ENCODE data around the gene DNASE2B. TPM values are rescaled to one million over a fixed set of nuclear protein-coding genes. Genes with fewer than 3 reads are reported as not detected.
"Not testable (repeated sequence)": the region's sequence is repeated elsewhere in the genome, so short reads cannot be mapped to it uniquely, and the experiment has no call there.

The DNASE2B gene
- polyA plus RNA-seq, 1 donor from 2014 or later = 27.9 TPM

DNA sequence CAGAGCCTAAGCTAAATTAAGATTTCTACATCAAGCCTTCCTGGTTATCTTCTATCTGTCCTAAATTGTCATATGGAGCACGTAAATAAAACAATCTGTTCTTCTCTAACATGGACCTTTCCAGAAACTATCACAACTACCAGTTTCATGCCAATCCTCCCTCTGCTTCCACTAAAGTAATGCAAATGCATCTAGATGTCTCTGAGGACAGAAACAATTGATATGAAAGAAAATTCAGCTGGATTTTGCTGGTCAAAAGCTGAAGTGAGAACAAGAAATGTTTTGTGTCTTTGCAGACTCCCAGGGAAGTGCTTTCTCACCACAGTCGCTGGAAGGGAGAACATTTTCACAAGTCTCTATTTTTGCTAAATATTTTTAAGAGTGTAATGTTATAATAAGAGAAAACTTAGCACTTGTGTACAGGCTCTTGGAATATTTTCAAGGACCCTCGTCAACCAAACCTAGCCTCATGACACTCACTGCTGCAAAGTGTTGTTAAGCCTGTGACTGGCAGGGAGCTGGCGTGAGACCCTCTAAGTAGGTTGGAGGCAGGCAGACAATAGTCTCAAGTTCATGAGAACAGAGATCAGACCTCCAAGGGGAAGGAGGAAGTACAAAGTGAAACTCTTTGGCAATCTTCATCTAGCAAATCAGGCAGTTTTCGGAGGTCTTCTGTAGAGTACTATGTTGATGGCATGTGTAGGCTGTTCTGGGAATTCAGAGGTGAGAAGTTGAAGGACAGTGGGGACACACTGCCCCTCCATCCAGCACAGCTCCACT lies 38.8 kb downstream of the DNASE2B start:
- no peak overlapping the region for H3K9ac ChIP-seq (ENCODE audit: low read length)
- no peak overlapping the region for H3K4me3 ChIP-seq (ENCODE audit: low read length)

DNA sequence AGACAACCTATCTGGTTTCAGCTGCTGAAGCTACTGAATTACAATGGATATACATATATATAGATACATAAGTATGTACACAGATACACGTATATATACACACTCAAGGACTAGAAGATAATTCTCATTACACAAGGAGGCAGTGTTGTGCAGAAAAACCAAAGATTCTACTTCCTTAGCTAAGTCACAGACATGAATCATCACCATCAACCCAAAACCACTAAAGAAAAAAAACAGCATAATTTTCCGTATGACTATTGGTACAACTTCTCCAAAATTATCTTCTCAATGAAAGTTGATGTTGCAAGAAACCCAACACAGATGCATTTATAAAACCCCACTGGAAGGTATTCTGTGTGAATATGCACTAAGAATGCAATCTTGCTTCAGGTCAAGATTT lies 44.0 kb downstream of the DNASE2B start:
- H3K9ac ChIP-seq (ENCODE audit: low read length) = no peak overlapping the region

More for the DNA sequence above, 38.8 kb downstream of the DNASE2B start:
- no peak for TF ChIP-seq RAD21 (conservative IDR thresholded peaks at IDR 0.05)
- TF ChIP-seq EZH2 (IDR thresholded peaks at IDR 0.05; ENCODE audit: borderline replicate concordance, insufficient read depth, low read length, poor library complexity, severe bottlenecking) = no peak
- no peak for TF ChIP-seq SMC3 (conservative IDR thresholded peaks at IDR 0.05; ENCODE audit: poor library complexity)
- TF ChIP-seq EP300 (conservative IDR thresholded peaks at IDR 0.05; ENCODE audit: poor library complexity, severe bottlenecking) = no peak
- TF ChIP-seq, protein P1, sequence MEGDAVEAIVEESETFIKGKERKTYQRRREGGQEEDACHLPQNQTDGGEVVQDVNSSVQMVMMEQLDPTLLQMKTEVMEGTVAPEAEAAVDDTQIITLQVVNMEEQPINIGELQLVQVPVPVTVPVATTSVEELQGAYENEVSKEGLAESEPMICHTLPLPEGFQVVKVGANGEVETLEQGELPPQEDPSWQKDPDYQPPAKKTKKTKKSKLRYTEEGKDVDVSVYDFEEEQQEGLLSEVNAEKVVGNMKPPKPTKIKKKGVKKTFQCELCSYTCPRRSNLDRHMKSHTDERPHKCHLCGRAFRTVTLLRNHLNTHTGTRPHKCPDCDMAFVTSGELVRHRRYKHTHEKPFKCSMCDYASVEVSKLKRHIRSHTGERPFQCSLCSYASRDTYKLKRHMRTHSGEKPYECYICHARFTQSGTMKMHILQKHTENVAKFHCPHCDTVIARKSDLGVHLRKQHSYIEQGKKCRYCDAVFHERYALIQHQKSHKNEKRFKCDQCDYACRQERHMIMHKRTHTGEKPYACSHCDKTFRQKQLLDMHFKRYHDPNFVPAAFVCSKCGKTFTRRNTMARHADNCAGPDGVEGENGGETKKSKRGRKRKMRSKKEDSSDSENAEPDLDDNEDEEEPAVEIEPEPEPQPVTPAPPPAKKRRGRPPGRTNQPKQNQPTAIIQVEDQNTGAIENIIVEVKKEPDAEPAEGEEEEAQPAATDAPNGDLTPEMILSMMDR (IDR thresholded peaks at IDR 0.05; ENCODE audit: poor library complexity, severe bottlenecking) = no peak
- no peak for TF ChIP-seq TAF1 (IDR thresholded peaks at IDR 0.05; ENCODE audit: low read depth)
- no peak for TF ChIP-seq POLR2AphosphoS5 (IDR thresholded peaks at IDR 0.05)
- no peak for TF ChIP-seq MXI1 (conservative IDR thresholded peaks at IDR 0.05; ENCODE audit: poor library complexity, severe bottlenecking)
- TF ChIP-seq, protein P2, sequence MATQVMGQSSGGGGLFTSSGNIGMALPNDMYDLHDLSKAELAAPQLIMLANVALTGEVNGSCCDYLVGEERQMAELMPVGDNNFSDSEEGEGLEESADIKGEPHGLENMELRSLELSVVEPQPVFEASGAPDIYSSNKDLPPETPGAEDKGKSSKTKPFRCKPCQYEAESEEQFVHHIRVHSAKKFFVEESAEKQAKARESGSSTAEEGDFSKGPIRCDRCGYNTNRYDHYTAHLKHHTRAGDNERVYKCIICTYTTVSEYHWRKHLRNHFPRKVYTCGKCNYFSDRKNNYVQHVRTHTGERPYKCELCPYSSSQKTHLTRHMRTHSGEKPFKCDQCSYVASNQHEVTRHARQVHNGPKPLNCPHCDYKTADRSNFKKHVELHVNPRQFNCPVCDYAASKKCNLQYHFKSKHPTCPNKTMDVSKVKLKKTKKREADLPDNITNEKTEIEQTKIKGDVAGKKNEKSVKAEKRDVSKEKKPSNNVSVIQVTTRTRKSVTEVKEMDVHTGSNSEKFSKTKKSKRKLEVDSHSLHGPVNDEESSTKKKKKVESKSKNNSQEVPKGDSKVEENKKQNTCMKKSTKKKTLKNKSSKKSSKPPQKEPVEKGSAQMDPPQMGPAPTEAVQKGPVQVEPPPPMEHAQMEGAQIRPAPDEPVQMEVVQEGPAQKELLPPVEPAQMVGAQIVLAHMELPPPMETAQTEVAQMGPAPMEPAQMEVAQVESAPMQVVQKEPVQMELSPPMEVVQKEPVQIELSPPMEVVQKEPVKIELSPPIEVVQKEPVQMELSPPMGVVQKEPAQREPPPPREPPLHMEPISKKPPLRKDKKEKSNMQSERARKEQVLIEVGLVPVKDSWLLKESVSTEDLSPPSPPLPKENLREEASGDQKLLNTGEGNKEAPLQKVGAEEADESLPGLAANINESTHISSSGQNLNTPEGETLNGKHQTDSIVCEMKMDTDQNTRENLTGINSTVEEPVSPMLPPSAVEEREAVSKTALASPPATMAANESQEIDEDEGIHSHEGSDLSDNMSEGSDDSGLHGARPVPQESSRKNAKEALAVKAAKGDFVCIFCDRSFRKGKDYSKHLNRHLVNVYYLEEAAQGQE (IDR thresholded peaks at IDR 0.05; ENCODE audit: borderline replicate concordance) = no peak
- Histone ChIP-seq H3K4me2 (ENCODE audit: low read length) (no peak overlapping the region), H3K9me2 (ENCODE audit: insufficient read depth, low read length) (no peaks in the 10 kb centered on the region), H3K79me2 (replicated peaks; ENCODE audit: insufficient read depth, low read length) (no peaks in the 10 kb centered on the region), H2AFZ (ENCODE audit: low read depth, low read length) (no peak overlapping the region), H4K20me1 (ENCODE audit: insufficient read depth) (no peaks in the 10 kb centered on the region), H3K36me3 (ENCODE audit: insufficient read depth, low read length) (no peaks in the 10 kb centered on the region), H3K27ac (ENCODE audit: low read length) (no peak overlapping the region), H3K9me3 (ENCODE audit: low read length) (no peaks in the 10 kb centered on the region), H3K27me3 (ENCODE audit: insufficient read depth, low read depth, low read length) (no peaks in the 10 kb centered on the region), H3F3A (ENCODE audit: insufficient read depth, low read length, poor library complexity, severe bottlenecking) (peaks cover 2% of the 10 kb centered on the region)

DNA sequence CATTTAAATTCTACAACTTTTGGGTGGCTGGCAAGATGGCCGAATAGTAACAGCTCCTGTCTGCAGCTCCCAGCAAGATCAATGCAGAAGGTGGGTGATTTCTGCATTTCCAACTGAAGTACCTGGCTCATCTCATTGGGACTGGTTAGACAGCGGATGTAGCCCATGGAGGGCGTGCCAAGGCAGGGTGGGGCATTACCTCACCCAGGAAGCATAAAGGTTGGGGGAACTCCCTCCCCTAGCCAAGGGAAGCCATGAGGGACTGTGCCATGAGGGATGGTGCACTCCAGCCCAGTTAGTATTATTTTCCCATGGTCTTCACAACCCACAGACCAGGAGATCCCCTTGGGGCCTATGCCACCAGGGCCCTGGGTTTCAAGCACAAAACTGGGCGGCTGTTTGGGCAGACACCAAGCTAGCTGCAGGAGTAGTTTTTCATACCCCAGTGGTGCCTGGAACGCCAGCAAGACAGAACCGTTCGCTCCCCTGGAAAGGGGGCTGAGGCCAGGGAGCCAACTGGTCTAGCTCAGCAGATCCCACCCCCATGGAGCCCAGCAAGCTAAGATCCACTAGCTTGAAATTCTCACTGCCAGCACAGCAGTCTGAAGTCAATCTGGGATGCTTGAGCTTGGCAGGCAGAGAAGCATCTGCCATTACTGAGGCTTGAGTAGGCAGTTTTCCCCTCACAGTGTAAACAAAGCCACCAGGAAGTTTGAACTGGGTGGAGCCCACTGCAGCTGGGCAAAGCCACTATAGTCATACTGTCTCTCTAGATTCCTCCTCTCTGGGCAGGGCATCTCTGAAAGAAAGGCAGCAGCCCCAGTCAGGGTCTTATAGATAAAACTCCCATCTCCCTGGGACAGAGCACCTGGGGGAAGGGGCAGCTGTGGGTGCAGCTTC lies 44.7 kb downstream of the DNASE2B start:
- not testable (repeated sequence) for H4K20me1 ChIP-seq (ENCODE audit: insufficient read depth); H3K27ac ChIP-seq (ENCODE audit: low read length); H3K9ac ChIP-seq (ENCODE audit: low read length); H2AFZ ChIP-seq (ENCODE audit: low read depth, low read length); H3K9me2 ChIP-seq (ENCODE audit: insufficient read depth, low read length); H3K9me3 ChIP-seq (ENCODE audit: low read length); H3K27me3 ChIP-seq (ENCODE audit: insufficient read depth, low read depth, low read length); H3F3A ChIP-seq (ENCODE audit: insufficient read depth, low read length, poor library complexity, severe bottlenecking); H3K4me2 ChIP-seq (ENCODE audit: low read length); H3K4me3 ChIP-seq (ENCODE audit: low read length); H3K36me3 ChIP-seq (ENCODE audit: insufficient read depth, low read length); H3K79me2 ChIP-seq (replicated peaks; ENCODE audit: insufficient read depth, low read length)

More for the DNA sequence above, 44.0 kb downstream of the DNASE2B start:
- Histone ChIP-seq H3K9me2 (ENCODE audit: insufficient read depth, low read length) (no peaks in the 10 kb centered on the region), H3K36me3 (ENCODE audit: insufficient read depth, low read length) (no peaks in the 10 kb centered on the region), H3K27me3 (ENCODE audit: insufficient read depth, low read depth, low read length) (no peaks in the 10 kb centered on the region), H3K79me2 (replicated peaks; ENCODE audit: insufficient read depth, low read length) (no peaks in the 10 kb centered on the region), H3K9me3 (ENCODE audit: low read length) (no peaks in the 10 kb centered on the region), H2AFZ (ENCODE audit: low read depth, low read length) (no peak overlapping the region), H3K4me2 (ENCODE audit: low read length) (no peak overlapping the region), H4K20me1 (ENCODE audit: insufficient read depth) (no peaks in the 10 kb centered on the region), H3K27ac (ENCODE audit: low read length) (no peak overlapping the region), H3F3A (ENCODE audit: insufficient read depth, low read length, poor library complexity, severe bottlenecking) (no peaks in the 10 kb centered on the region), H3K4me3 (ENCODE audit: low read length) (no peak overlapping the region)
- TF ChIP-seq, protein P1 (IDR thresholded peaks at IDR 0.05; ENCODE audit: poor library complexity, severe bottlenecking) = no peak
- TF ChIP-seq SMC3 (conservative IDR thresholded peaks at IDR 0.05; ENCODE audit: poor library complexity) (peak; percentile 30), RAD21 (conservative IDR thresholded peaks at IDR 0.05) (peak; percentile 30)
